Forelimb muscle (tissue), 1 donor: Measurements from ENCODE around the gene TRAF2. TPM values are rescaled to one million over a fixed set of nuclear protein-coding genes. Genes with fewer than 3 reads are reported as not detected.

ENCODE experiments used
- DNase-seq: peaks from one replicate; pipeline ENCODE4 v3.0.0-alpha.2; 2013; ENCODE audit warnings: low read depth
- polyA plus RNA-seq: library from polyadenylated mRNA; unstranded; fragments of 120-200 nt; gene quantifications from one replicate; pipeline ENCODE4 v1.2.1, GENCODE V29; 2013; ENCODE audit not compliant: insufficient read length

The TRAF2 gene
- polyA plus RNA-seq, 1 donor: 11.0 TPM

DNA sequence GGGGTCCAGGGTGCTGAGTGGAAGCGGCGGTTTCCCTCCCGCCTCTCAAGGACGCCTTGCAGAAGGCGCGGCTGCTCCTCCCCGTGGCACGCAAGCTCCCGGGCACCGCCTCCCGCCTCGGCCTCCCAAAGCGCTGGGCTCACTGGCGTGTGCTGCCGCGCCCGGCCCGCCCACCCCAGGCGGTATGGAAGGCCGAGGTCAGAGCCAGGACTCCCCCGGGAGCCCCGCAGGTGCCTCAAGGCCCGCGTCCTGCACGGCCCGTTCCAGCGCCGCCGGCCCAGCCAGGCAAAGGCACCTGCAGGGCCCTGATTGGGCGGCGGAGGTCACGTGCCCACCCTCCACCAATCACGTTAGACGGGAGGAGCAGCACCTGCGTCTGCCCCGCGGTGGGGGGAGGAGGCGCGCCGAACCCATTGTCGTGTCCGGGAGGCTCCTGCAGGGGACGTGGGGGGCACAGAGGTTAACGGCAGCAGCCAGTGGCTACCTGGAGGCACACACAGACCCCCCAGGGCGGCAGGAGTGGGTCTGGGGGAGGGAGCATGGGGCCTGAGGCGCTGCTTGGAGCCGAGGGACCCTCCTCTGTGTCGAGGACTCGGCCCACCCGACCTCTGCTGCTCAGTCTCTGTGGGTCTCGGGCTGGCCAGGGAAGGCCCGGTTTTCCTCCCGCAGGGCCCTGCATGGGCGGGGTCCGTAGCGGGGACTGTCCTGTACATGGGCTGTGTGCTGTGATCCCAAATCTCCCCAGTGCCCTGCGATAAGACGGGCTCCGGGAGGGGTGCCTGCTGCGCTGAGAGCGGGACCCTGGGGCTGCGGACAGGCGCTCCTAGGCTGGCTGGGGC, 63.7 kb downstream of the TRAF2 start:
- DNase-seq: no peak

DNA sequence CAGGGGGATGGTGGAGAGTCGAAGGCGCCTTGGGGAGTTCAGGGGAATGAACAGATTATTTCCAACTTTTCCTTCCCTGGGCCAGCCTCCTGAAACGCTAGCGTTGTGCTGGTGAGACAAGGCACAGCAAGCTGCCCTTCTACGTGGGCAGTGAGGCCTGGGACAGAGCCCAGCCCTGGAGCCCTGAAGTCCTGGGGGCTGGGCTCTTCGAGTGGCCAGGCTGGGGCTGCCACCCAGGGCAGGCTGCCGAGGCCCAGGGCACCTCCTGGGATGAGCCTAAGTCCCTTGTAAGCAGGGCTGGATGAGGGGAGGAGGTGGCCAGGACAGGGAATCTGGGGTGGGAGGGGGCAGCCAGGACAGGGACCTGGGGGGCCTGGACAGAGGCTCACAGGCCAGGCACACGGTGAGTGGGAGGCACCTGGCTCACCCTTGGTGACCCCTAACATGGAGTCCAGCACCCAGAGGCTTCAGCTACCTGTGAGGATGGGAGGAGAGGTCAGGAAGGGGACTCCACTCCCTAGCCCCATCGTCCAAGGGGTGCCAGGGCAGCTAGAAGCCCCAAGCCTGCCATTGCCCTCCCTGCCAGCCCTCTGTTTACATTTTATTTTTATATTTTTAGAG, 64.5 kb downstream of the TRAF2 start:
- DNase-seq: no peak

GRCh38 chr9:136951541-136952320, 65.4 kb downstream of the TRAF2 start, which contains the start of gene LCN12:
Gene LCN12 (plus strand): TSS chr9:136952273. CDS start chr9:136952328, 55 bp downstream.
- DNase-seq: no peak

GRCh38 chr9:136952321-136952850, 66.1 kb downstream of the TRAF2 start:
- DNase-seq: no peak

DNA sequence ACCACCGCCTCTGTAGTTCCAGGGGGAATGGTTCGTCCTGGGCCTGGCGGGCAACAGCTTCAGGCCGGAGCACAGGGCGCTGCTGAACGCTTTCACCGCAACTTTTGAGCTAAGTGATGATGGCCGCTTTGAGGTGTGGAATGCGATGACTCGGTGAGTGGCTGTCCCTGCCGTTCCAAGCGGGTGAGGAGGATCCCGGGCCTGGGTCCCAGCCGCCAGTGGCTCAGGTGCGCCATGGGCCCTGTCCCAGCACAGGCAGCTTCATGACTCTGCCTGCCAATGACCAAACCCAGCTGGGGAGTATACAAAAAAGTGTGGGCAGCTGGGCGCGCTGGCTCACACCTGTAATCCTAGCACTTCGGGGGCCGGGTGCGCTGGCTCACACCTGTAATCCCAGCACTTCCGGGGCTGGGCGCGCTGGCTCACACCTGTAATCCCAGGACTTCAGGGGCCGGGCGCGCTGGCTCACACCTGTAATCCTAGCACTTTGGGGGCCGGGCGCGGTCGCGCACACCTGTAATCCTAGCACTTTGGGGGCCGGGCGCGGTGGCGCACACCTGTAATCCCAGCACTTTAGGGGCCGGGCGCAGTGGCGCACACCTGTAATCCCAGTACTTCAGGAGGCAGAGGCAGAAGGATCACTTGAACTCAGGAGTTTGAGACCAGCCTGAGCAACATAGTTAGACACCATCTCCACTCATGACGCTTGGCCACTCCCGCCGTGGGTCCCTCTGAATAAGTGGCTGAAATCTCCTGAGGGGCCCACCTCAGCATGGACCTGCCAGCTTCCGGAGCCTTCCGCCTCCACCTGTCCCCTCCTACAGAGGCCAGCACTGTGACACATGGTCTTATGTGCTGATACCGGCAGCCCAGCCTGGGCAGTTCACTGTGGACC, 66.8 kb downstream of the TRAF2 start:
- DNase-seq: no peak

DNA sequence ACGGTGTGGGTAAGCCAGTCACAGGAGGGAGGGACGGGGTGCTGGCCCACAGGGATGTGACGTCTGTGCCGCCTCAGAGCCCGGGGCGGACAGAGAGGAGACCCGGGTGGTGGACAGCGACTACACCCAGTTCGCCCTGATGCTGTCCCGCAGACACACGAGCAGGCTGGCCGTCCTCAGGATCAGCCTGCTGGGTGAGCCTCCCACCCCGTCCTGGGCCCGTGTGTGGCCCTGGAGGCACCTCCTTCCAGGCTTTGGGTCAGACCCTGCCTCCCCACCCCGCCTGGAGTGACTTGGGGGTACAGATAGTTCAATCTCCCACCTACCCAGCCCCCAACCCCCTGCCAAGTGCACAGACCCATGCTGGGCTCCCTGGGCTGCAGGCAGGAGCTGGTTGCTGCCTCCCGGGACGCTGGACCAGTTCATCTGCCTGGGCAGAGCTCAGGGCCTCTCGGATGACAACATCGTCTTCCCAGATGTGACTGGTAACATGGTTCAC, 67.5 kb downstream of the TRAF2 start:
- DNase-seq: no peak

DNA sequence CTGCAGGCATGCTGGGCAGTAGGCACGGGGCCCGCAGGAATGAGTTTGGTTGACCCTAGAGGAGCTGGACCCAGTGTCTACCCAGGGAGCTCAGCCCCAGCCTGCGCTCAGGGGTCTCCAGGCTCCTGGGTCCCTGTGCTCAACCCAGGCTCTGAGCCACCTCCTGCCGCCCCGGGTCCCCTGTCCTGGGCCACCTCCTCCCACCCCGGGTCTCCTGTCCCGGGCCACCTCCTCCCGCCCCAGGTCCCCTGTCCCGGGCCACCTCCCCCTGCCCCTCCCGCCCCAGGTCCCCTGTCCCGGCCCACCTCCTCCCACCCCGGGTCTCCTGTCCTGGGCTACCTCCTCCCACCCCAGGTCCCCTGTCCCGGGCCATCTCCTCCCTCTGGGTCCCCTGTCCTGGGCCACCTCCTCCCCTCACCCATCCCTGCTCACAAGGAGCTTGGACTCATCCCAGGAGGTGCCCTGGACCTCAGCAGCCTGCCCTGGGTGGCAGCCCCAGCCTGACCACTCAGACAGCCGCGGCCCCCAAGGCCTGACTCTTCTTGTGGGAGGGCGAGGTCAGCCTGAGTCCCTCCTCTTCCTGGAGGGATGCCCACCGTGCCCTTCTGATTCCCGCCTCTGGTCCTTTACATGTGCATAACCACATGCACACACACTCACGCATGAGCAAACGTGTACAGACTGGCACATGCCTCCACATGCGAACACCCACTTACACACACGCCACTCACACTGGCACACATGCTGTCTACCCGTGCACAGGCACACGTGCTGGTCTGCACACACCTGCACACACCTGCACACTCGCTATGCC, 68.2 kb downstream of the TRAF2 start:
- no peak for DNase-seq

DNA sequence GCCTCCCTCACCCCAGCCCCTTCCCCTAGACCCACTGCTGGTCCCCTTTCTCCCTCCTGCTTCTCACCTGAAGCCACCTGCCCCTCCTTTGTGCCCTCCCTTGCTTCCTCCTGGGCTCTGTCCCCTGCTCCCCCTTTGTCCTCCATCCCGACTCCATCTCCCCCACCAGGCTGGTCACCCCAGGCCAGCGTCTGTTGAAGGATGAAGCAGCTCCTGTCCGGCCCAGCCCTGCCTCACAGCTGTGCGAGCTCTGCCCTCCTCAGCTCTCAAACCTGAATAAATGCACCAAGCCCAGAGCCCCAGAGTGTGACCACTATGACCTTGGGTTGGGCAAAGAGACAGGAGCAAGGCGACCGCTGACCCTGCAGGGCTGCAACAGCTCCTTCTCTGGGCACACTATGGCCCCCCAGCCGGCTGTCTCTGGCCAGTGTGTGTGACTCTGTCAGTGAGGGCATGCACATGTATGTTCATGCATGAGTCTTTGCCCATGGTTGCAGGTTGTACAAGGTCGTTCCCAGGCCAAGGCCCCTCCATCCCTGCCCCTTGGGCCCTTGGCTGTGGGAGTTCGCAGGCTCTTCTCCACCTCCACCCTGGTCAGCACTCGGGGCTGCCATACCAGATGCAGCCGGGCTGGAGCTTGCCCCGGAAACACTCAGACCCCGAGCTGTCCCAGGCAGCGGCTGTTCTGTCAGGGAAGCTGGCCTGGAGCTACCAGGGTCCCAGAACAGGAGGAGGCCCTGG, 69.1 kb downstream of the TRAF2 start:
- DNase-seq: no peak

DNA sequence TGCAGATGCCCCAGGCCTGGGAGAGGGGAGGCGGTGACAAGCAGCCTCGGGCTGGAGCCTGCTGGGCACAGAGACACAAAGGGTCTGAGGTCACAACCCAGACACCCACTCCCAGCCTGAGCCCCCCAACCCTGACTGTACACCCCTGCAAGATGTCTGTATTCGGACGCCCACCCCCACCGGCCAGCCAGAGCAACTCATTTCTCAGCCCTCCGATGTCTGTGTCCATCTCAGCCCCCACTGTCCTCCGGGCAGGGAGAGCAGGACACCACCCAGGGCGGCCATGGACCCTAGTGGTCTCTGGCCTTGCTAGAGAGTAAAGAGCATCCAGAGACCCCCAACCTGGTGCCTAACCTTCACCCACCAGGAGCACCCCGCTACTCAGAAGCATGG, 69.6 kb downstream of the TRAF2 start:
- no peak for DNase-seq

DNA sequence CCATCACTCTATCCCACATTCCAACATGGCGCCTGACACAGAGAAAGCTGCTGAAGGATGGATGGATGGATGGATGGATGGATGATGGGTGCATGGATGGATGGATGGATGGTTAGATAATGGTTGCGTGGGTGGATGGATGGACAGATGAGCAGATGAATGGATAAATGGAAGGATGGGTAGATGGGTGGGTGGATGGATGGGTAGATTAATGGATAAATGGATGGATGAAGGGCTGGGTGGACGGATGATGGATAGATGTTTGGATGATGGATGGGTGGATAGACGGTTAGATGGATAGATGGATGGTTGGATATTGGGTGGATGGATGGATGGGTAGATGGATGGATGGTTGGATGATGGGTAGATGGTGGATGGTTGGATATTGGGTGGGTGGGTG, 70.3 kb downstream of the TRAF2 start:
- DNase-seq: no peak

GRCh38 chr9:136957461-136957860, 71.1 kb downstream of the TRAF2 start:
- DNase-seq: no peak

GRCh38 chr9:136957901-136958300, 71.6 kb downstream of the TRAF2 start:
- DNase-seq: no peak

- no peak for DNase-seq
Measured at GRCh38 chr9:136958473-136958872, 72.2 kb downstream of the TRAF2 start.

GRCh38 chr9:136958898-136959850, 72.9 kb downstream of the TRAF2 start:
- no peak for DNase-seq

GRCh38 chr9:136960212-136960937, 74.1 kb downstream of the TRAF2 start:
- DNase-seq: no peak

- DNase-seq: no peak
Measured at GRCh38 chr9:136960938-136961275, 74.6 kb downstream of the TRAF2 start.

GRCh38 chr9:136961279-136962065, 75.2 kb downstream of the TRAF2 start:
- no peak for DNase-seq
